Activated CD4-positive, alpha-beta T cell treated with anti-CD3 and anti-CD28 coated beads, Interleukin-2, amount 50 U/mL, for 1 hour (primary cell): ENCODE data around the gene HOXA9.

Experiments used
- DNase-seq: peaks from one replicate; pipeline ENCODE4 v3.0.0-alpha.2; 2020

The HOXA9 gene

GRCh38 chr7:27187475-27188385, 22.4 kb upstream of the HOXA9 start:
- DNase-seq, result no peak

GRCh38 chr7:27186668-27187474, 21.5 kb upstream of the HOXA9 start:
- no peak for DNase-seq

GRCh38 chr7:27185854-27186667, 20.7 kb upstream of the HOXA9 start:
- no peak for DNase-seq

GRCh38 chr7:27185013-27185853, 19.9 kb upstream of the HOXA9 start, which contains the start of gene HOXA11:
Gene HOXA11, minus strand, starts transcription at chr7:27185232. Its CDS starts 88 bp downstream, at chr7:27185144.
- DNase-seq, result no peak

GRCh38 chr7:27184337-27185012, 19.1 kb upstream of the HOXA9 start:
- DNase-seq, result no peak

- no peak for DNase-seq
Measured at GRCh38 chr7:27183682-27184336, 18.5 kb upstream of the HOXA9 start.

- no peak for DNase-seq
Measured at GRCh38 chr7:27182861-27183681, 17.7 kb upstream of the HOXA9 start.

- DNase-seq, result no peak
Measured at GRCh38 chr7:27182285-27182841, 17.0 kb upstream of the HOXA9 start.

GRCh38 chr7:27181795-27182275, 16.5 kb upstream of the HOXA9 start:
- DNase-seq, result no peak

- no peak for DNase-seq
Measured at GRCh38 chr7:27180431-27181420, 15.4 kb upstream of the HOXA9 start.

- peak; percentile 62 for DNase-seq
Measured at GRCh38 chr7:27179503-27180430, 14.4 kb upstream of the HOXA9 start.

- DNase-seq, result no peak
Measured at GRCh38 chr7:27179030-27179429, 13.7 kb upstream of the HOXA9 start.

- DNase-seq, result no peak
Measured at GRCh38 chr7:27178366-27178765, 13.0 kb upstream of the HOXA9 start.

- no peak for DNase-seq
Measured at GRCh38 chr7:27177795-27178320, 12.5 kb upstream of the HOXA9 start.

- DNase-seq, result no peak
Measured at GRCh38 chr7:27176962-27177794, 11.8 kb upstream of the HOXA9 start.

- DNase-seq, result no peak
Measured at GRCh38 chr7:27176524-27176845, 11.1 kb upstream of the HOXA9 start.
